ENCODE data around the gene CNNM4.

CNNM4 gene

GRCh38 chr2:96859099-96859649 is 98.5 kb downstream of the CNNM4 start:
- DNase-seq (ENCODE audit: low read depth), result no peak

- DNase-seq (ENCODE audit: low read depth), result no peak
These were observed 99.0 kb downstream of the CNNM4 start for GRCh38 chr2:96859681-96860064.

- DNase-seq (ENCODE audit: low read depth), result no peak
These were observed 99.6 kb downstream of the CNNM4 start for GRCh38 chr2:96860065-96861029.

- no peak for DNase-seq (ENCODE audit: low read depth)
These were observed 100.4 kb downstream of the CNNM4 start for GRCh38 chr2:96861074-96861473.
